Activated B cell treated with CpG ODN at 0.5 μM for 24 hours (primary cell): Measurements from ENCODE around the gene FKBP14. TPM values are rescaled to one million over a fixed set of nuclear protein-coding genes. Genes with fewer than 3 reads are reported as not detected.

Experiments
- ATAC-seq: fragments of 200-7000 bp; cut with Tn5 transposase; one replicate; pipeline ENCODE4 v1.10.0; 2021; ENCODE audit warnings: low read depth, mild to moderate bottlenecking, moderate library complexity
- CTCF ChIA-PET: fragments of 350-600 bp; sonication (Branson Sonifier 250); formaldehyde crosslinking; loops from one replicate; lab custom pipeline; 2021; ENCODE audit warnings: antibody characterized with exemption; lab: Charles Lee
- POLR2A ChIA-PET: fragments of 350-600 bp; sonication (Branson Sonifier 250); formaldehyde crosslinking; loops from one replicate; lab custom pipeline; 2021; ENCODE audit warnings: antibody characterized with exemption; lab: Charles Lee
- DNase-seq: peaks from one replicate; pipeline ENCODE4 v3.0.0; 2022
- H3K27ac Mint-ChIP-seq: one replicate; pipeline ENCODE4 v1.8.0; 2020; ENCODE audit warnings: mixed read lengths
- H3K27me3 Mint-ChIP-seq: one replicate; pipeline ENCODE4 v1.8.0; 2021; ENCODE audit warnings: mixed read lengths
- H3K36me3 Mint-ChIP-seq: one replicate; pipeline ENCODE4 v1.8.0; 2021; ENCODE audit warnings: low read depth, mixed read lengths
- H3K4me1 Mint-ChIP-seq: one replicate; pipeline ENCODE4 v1.8.0; 2021; ENCODE audit warnings: mixed read lengths
- H3K4me3 Mint-ChIP-seq: one replicate; pipeline ENCODE4 v1.8.0; 2020; ENCODE audit warnings: mild to moderate bottlenecking, mixed read lengths
- H3K9me3 Mint-ChIP-seq: one replicate; pipeline ENCODE4 v1.8.0; 2020; ENCODE audit warnings: mixed read lengths
- intact Hi-C: fragments of 100-400 bp; cut with micrococcal nuclease; formaldehyde crosslinking; loops from one replicate; pipeline ENCODE4 v1.15.1; 2024
- total RNA-seq: library from RNA; stranded (reverse); gene quantifications from 2 replicates; pipeline ENCODE4 v1.2.3, GENCODE V29; 2022
- TF ChIP-seq, protein P1 (sequence below): fragments of 200-600 bp; IDR thresholded peaks from one replicate; pipeline ENCODE4 v1.8.0; 2022; ENCODE audit warnings: antibody characterized with exemption, mild to moderate bottlenecking

FKBP14 gene
- total RNA-seq, 1 donor from 2014 or later = 11.4 TPM

DNA sequence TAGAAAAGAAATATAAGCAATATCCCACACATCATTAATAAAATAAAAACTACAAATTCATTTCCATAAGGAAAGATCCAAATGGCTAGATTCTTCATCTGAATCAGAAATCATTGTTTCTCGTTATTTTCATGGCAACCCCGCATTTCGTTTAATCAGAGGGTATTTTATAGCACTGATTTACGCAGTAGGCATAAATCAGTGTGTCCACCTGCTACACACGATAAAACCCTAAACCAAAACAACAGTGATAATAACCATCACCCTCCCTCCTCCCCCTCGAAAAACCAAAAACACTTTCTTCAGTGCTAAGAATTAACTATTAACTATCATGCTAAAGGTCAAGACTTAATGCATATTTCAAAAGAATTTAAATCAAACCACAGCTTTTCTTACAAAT, 16.5 kb downstream of the FKBP14 start:
- no peak overlapping the region for H3K4me3 Mint-ChIP-seq
- ChIA-PET POLR2A (no interaction called here), CTCF (no interaction called here)
- peaks cover 8% of the 10 kb centered on the region for H3K36me3 Mint-ChIP-seq
- H3K9me3 Mint-ChIP-seq = no peaks in the 10 kb centered on the region
- intact Hi-C loops = no loop called here
- H3K4me1 Mint-ChIP-seq = no peaks in the 10 kb centered on the region
- ATAC-seq = no peak
- H3K27ac Mint-ChIP-seq = no peak overlapping the region
- no peak for DNase-seq
- TF ChIP-seq, protein P1, sequence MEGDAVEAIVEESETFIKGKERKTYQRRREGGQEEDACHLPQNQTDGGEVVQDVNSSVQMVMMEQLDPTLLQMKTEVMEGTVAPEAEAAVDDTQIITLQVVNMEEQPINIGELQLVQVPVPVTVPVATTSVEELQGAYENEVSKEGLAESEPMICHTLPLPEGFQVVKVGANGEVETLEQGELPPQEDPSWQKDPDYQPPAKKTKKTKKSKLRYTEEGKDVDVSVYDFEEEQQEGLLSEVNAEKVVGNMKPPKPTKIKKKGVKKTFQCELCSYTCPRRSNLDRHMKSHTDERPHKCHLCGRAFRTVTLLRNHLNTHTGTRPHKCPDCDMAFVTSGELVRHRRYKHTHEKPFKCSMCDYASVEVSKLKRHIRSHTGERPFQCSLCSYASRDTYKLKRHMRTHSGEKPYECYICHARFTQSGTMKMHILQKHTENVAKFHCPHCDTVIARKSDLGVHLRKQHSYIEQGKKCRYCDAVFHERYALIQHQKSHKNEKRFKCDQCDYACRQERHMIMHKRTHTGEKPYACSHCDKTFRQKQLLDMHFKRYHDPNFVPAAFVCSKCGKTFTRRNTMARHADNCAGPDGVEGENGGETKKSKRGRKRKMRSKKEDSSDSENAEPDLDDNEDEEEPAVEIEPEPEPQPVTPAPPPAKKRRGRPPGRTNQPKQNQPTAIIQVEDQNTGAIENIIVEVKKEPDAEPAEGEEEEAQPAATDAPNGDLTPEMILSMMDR = no peak
- no peaks in the 10 kb centered on the region for H3K27me3 Mint-ChIP-seq

DNA sequence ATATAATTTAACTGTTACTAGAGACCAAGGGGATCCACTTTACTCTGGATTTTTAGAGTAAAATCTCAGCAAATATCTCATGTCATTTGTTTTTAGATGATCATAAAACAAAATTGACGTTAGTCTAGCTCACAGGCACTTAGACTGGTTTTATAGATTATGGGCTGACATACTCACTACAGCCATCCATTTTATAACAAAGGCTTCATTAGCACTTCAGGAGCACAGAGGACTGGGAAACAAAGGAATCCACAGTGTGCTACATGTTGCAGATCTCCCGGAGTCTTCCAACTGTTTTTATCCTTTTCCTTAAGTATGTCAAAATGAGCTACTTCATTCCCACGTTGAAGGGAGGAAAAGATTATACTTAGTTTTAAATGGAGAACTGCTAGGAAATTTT, 21.0 kb downstream of the FKBP14 start:
- TF ChIP-seq, protein P1 = no peak
- Mint-ChIP-seq H3K9me3 (no peaks in the 10 kb centered on the region), H3K27ac (no peak overlapping the region), H3K27me3 (no peaks in the 10 kb centered on the region), H3K36me3 (no peaks in the 10 kb centered on the region), H3K4me1 (no peaks in the 10 kb centered on the region), H3K4me3 (no peak overlapping the region)
- ChIA-PET POLR2A (no interaction called here), CTCF (no interaction called here)
- ATAC-seq (no peak), DNase-seq (no peak)
- intact Hi-C loops = no loop called here

DNA sequence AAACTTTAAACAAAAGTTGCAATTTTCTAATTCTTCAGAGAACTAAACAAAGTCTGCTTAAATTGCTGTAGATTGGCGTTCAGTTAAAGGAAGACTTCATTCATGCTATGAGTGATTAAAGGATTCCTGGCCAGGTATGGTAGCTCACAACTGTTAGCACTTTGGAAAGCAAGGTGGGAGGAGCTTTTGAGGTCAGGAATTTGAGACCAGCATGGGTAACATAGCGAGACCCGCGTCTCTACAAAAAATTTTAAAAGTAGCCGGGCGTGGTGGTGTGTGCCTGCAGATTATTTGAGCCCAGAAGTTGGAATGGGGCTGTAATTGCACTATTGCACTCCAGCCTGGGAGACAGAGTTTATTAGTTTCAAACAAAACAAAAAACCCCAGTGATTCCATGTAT, 23.4 kb downstream of the FKBP14 start:
- CTCF ChIA-PET = no interaction called here
- Mint-ChIP-seq H3K4me1 (no peaks in the 10 kb centered on the region), H3K36me3 (no peaks in the 10 kb centered on the region), H3K27me3 (peaks cover 1% of the 10 kb centered on the region), H3K9me3 (no peaks in the 10 kb centered on the region), H3K4me3 (no peak overlapping the region), H3K27ac (no peak overlapping the region)
- ATAC-seq (no peak), DNase-seq (no peak)
- intact Hi-C loops = no loop called here
- TF ChIP-seq, protein P1 = no peak
- POLR2A ChIA-PET = no interaction called here

DNA sequence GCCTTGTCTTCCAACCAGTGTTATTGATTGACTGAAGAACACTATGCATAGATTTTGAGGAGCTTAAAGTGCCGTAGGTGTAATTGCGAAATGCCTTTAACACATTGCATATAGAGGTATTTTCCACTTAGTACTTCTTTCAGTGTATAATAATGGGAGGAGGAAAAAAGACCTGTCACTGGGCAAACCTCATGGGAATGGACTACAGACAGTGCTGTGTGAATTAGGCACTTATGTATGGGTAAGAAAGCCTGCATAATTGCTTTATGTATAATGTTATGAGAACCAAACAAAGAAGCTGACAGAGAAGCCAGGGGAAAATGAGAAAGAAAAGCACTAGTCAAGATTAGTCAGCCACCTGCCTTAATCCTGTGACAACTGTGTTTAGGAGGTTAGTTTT, 24.5 kb downstream of the FKBP14 start:
- ATAC-seq (no peak), DNase-seq (no peak)
- Mint-ChIP-seq H3K9me3 (peaks cover 3% of the 10 kb centered on the region), H3K27me3 (peaks cover 3% of the 10 kb centered on the region), H3K36me3 (no peaks in the 10 kb centered on the region), H3K4me1 (no peaks in the 10 kb centered on the region), H3K27ac (no peak overlapping the region), H3K4me3 (no peak overlapping the region)
- CTCF ChIA-PET = no interaction called here
- POLR2A ChIA-PET = interaction anchor here (0.5 kb wide), 1 partner anchor 42 kb away, joined by 4 read pairs; no protein-coding TSS in a partner anchor
- TF ChIP-seq, protein P1 = no peak
- intact Hi-C loops = no loop called here

DNA sequence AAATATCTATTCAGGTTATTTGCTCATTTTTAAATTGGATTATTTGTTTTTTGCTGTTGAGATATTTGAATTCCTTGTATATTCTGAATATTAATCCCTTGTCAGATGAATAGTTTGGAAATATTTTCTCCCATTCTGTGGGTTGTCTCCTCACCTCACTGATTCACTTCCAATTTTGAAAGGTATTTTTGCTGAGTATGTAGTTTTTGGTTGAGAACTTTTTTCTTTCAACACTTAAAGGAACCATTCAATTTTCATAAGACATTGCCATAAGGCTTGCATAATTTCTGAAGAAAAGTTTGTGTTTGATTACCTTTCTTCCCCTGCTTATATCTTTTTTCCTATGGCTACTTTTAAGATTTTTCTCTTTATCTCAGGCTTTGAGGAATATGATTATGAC, 28.0 kb downstream of the FKBP14 start:
- intact Hi-C loops = no loop called here
- Mint-ChIP-seq H3K4me1 (no peaks in the 10 kb centered on the region), H3K27me3 (peaks cover 3% of the 10 kb centered on the region), H3K27ac (no peak overlapping the region), H3K4me3 (no peak overlapping the region), H3K9me3 (peaks cover 7% of the 10 kb centered on the region), H3K36me3 (no peaks in the 10 kb centered on the region)
- CTCF ChIA-PET = no interaction called here
- TF ChIP-seq, protein P1 = no peak
- ATAC-seq (no peak), DNase-seq (no peak)
- POLR2A ChIA-PET = no interaction called here
